B cell (primary cell): Measurements from ENCODE around the gene MLEC. TPM values are rescaled to one million over a fixed set of nuclear protein-coding genes. Genes with fewer than 3 reads are reported as not detected.
"Not testable (repeated sequence)": the region's sequence is repeated elsewhere in the genome, so short reads cannot be mapped to it uniquely, and the experiment has no call there.

ENCODE experiments used
- ATAC-seq: fragments of 200-7000 bp; cut with Tn5 transposase; one replicate; pipeline ENCODE4 v1.10.0; 2021; ENCODE audit warnings: low read depth, mild to moderate bottlenecking, moderate number of reproducible peaks, moderate library complexity
- CTCF ChIA-PET: fragments of 350-600 bp; sonication (Branson Sonifier 250); formaldehyde crosslinking; loops from one replicate; lab custom pipeline; 2021; ENCODE audit warnings: antibody characterized with exemption, inconsistent platforms; lab: Charles Lee
- POLR2A ChIA-PET: fragments of 350-600 bp; sonication (Branson Sonifier 250); formaldehyde crosslinking; loops from one replicate; lab custom pipeline; 2021; ENCODE audit warnings: antibody characterized with exemption; lab: Charles Lee
- DNase-seq: peaks from one replicate; pipeline ENCODE4 v3.0.0; 2013
- H2AFZ ChIP-seq: 2 replicates; pipeline ENCODE4 v1.6.1; 2012; ENCODE audit warnings: mild to moderate bottlenecking, low read depth, low read length; ENCODE audit not compliant: insufficient read depth, poor library complexity, severe bottlenecking
- H3K27ac ChIP-seq, 2 donors: 1 replicate in 1 of 2; 2 replicates in 1 of 2; pipeline ENCODE4 v1.5.1; 2012 to 2013; ENCODE audit warnings: low read length in 2 of 2, mild to moderate bottlenecking in 2 of 2, moderate library complexity in 1 of 2
- H3K27me3 ChIP-seq, 4 experiments: fragments of 200-600 bp in 1 of 4; sonication (generic) in 1 of 4; replicated peaks in 1 of 4; 1 replicate in 2 of 4; 2 replicates in 2 of 4; pipeline versions ENCODE4 v1.6.1 to v1.7.0; 2013 to 2016; ENCODE audit warnings: low read length in 3 of 4, mild to moderate bottlenecking in 2 of 4, mixed read lengths in 1 of 4, moderate library complexity in 1 of 4; ENCODE audit not compliant: insufficient read depth in 4 of 4, control insufficient read depth in 3 of 4; ENCODE audit errors: control extremely low read depth in 1 of 4
- H3K36me3 ChIP-seq, 2 experiments: replicated peaks in 1 of 2; 1 replicate in 1 of 2; 2 replicates in 1 of 2; pipeline versions ENCODE4 v1.6.1 to v1.7.1; 2013; ENCODE audit warnings: low read length in 1 of 2; ENCODE audit not compliant: insufficient read depth in 2 of 2, control insufficient read depth in 1 of 2; ENCODE audit errors: control extremely low read depth in 1 of 2, extremely low read depth in 1 of 2
- H3K4me1 ChIP-seq, 2 donors: fragments of 200-600 bp in 1 of 2; sonication (generic) in 1 of 2; 1 replicate in 1 of 2; 2 replicates in 1 of 2; pipeline versions ENCODE4 v1.5.1 to v1.6.1; 2013 to 2017; ENCODE audit warnings: low read length in 2 of 2; ENCODE audit not compliant: control insufficient read depth in 2 of 2, insufficient read depth in 2 of 2
- H3K4me2 ChIP-seq: replicated peaks from 2 replicates; pipeline ENCODE3; 2012; ENCODE audit warnings: mild to moderate bottlenecking, low read depth, low read length; ENCODE audit not compliant: poor library complexity, severe bottlenecking
- H3K4me3 ChIP-seq, 5 experiments: fragments of 200-600 bp in 1 of 5; sonication (generic) in 1 of 5; 1 replicate in 3 of 5; 2 replicates in 2 of 5; pipeline versions ENCODE4 v1.5.1 to v1.7.0; 2011 to 2016; ENCODE audit warnings: low read length in 4 of 5, mild to moderate bottlenecking in 4 of 5, low read depth in 2 of 5, control low read depth in 1 of 5, moderate library complexity in 1 of 5; ENCODE audit not compliant: insufficient read depth in 1 of 5; ENCODE audit errors: control extremely low read depth in 1 of 5, extremely low read depth in 1 of 5
- H3K79me2 ChIP-seq: fragments of 200-600 bp; sonication (generic); one replicate; pipeline ENCODE4 v1.6.0; 2016; ENCODE audit warnings: low read length; ENCODE audit not compliant: control insufficient read depth, insufficient read depth
- H3K9ac ChIP-seq: fragments of 200-600 bp; sonication (generic); 2 replicates; pipeline ENCODE4 v1.6.1; 2017; ENCODE audit warnings: mild to moderate bottlenecking, low read length, moderate library complexity
- H3K9me3 ChIP-seq, 3 donors: one replicate each; pipeline versions ENCODE4 v1.6.1 to v1.7.1; 2013; ENCODE audit warnings: low read length in 2 of 3; ENCODE audit not compliant: control insufficient read depth in 2 of 3, insufficient read depth in 1 of 3; ENCODE audit errors: control extremely low read depth in 1 of 3
- H4K20me1 ChIP-seq: 2 replicates; pipeline ENCODE4 v1.6.0; 2012; ENCODE audit warnings: mild to moderate bottlenecking, low read length; ENCODE audit not compliant: insufficient read depth, control insufficient read depth, poor library complexity, severe bottlenecking
- H3K27ac Mint-ChIP-seq: one replicate; pipeline ENCODE4 v1.8.0; 2021; ENCODE audit warnings: mixed read lengths
- H3K27me3 Mint-ChIP-seq: one replicate; pipeline ENCODE4 v1.8.0; 2021; ENCODE audit warnings: mixed read lengths
- H3K4me1 Mint-ChIP-seq: one replicate; pipeline ENCODE4 v1.8.0; 2021; ENCODE audit warnings: mixed read lengths
- H3K4me3 Mint-ChIP-seq: one replicate; pipeline ENCODE4 v1.8.0; 2021; ENCODE audit warnings: mixed read lengths
- H3K9me3 Mint-ChIP-seq: one replicate; pipeline ENCODE4 v1.8.0; 2022; ENCODE audit warnings: mixed read lengths; ENCODE audit not compliant: insufficient read depth
- CTCF ChIP-seq: fragments of 200-600 bp; IDR thresholded peaks from one replicate; pipeline ENCODE4 v1.8.0; 2022; ENCODE audit warnings: antibody characterized with exemption, mild to moderate bottlenecking
- EZH2 ChIP-seq: IDR thresholded peaks from 2 replicates; pipeline ENCODE4 v1.6.1; 2012; ENCODE audit warnings: borderline replicate concordance, low read depth, mild to moderate bottlenecking, moderate library complexity, low read length; ENCODE audit not compliant: insufficient read depth, poor library complexity, severe bottlenecking
- WGBS: methylation state at CpG from one replicate; pipeline ENCODE4 v1.1.5; 2013; ENCODE audit warnings: missing lambda C conversion rate; ENCODE audit not compliant: insufficient coverage; 5-methylcytosine and 5-hydroxymethylcytosine counted together
- intact Hi-C: fragments of 100-400 bp; cut with micrococcal nuclease; formaldehyde crosslinking; loops from one replicate; pipeline ENCODE4 v1.10.0; 2022
- polyA plus RNA-seq: library from polyadenylated mRNA; depleted of rRNA; stranded (reverse); fragments of >200 nt; gene quantifications from 2 replicates; pipeline ENCODE4 v1.2.3, GENCODE V29; 2012
- total RNA-seq, 2 donors: library from RNA; stranded (reverse); fragments of 120-200 nt in 1 of 2; gene quantifications; 1 replicate in 1 of 2; 2 replicates in 1 of 2; pipeline versions ENCODE4 v1.2.3 to v1.2.4, GENCODE V29; 2013 to 2022

MLEC gene
- total and polyA plus RNA-seq, 2 donors (not counting 1 experiment from before 2014, with no cell fraction given) = 5.5 to 52.6 TPM

DNA sequence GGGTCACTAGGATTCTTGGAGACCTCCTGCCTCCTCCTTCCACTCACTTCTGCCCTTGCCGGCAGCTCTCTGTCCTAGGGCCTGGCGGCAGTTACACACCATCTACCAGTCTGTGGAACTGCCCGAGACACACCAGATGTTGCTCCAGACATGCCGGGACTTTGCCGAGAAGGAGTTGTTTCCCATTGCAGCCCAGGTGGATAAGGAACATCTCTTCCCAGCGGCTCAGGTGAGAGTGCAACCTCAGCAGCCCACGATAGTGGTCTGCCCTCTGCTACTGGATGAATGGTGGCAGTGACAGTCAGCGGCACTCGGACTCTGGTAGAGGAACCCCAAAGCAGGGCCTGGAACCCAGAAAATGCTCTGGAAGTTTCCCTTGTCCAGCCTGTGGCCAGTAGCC lies 40.0 kb downstream of the MLEC start:
- no peak overlapping the region for H3K27ac ChIP-seq
- H3K4me1 ChIP-seq = peaks cover 20% of the 10 kb centered on the region in 2 donors
- H3K9me3 Mint-ChIP-seq = no peaks in the 10 kb centered on the region
- H3K9me3 ChIP-seq = no peaks in the 10 kb centered on the region
- H3K27me3 Mint-ChIP-seq = no peaks in the 10 kb centered on the region
- ChIA-PET POLR2A (no interaction called here), CTCF (no interaction called here)
- H4K20me1 ChIP-seq = peaks cover 28% of the 10 kb centered on the region
- no peak overlapping the region for H3K27ac Mint-ChIP-seq
- H3K4me3 ChIP-seq = no peak overlapping the region
- 98% methylated on average over 9 of the region's 9 CpGs for WGBS
- peaks cover 0 to 5% of the 10 kb centered on the region in 2 experiments for H3K36me3 ChIP-seq
- no peaks in the 10 kb centered on the region for H3K27me3 ChIP-seq
- no peak for DNase-seq
- no peak overlapping the region for H3K9ac ChIP-seq
- H2AFZ ChIP-seq = no peak overlapping the region
- peaks cover 7% of the 10 kb centered on the region for H3K79me2 ChIP-seq
- no peak for ATAC-seq
- H3K4me1 Mint-ChIP-seq = peaks cover 23% of the 10 kb centered on the region
- intact Hi-C loops = loop anchor here (5.0 kb wide), 1 partner anchor 175 kb away; the partner anchor contains the start of gene SPPL3
- peak overlapping the region; percentile 90 for H3K4me3 Mint-ChIP-seq
- TF ChIP-seq EZH2 = no peak
- no peak for TF ChIP-seq CTCF
- no peak overlapping the region for H3K4me2 ChIP-seq

- H3K4me3 ChIP-seq, H3K27me3 Mint-ChIP-seq, H3K4me1 Mint-ChIP-seq, H2AFZ ChIP-seq, CTCF ChIA-PET, H3K79me2 ChIP-seq, H3K9me3 ChIP-seq, H3K4me2 ChIP-seq, POLR2A ChIA-PET, H3K4me1 ChIP-seq, H4K20me1 ChIP-seq, H3K4me3 Mint-ChIP-seq, H3K9ac ChIP-seq, H3K27ac ChIP-seq, H3K9me3 Mint-ChIP-seq, H3K27ac Mint-ChIP-seq, H3K36me3 ChIP-seq, H3K27me3 ChIP-seq, intact Hi-C loops, ATAC-seq, DNase-seq: not testable (repeated sequence)
- WGBS = 97% methylated on average over 18 of the region's 35 CpGs
Observed at GRCh38 chr12:120732198-120732597, 45.2 kb downstream of the MLEC start.
